HL-60/S4 treated with phorbol 12-myristate 13-acetate at 8.2 ng/mL for 4 days and 3 days (cell line): Measurements from ENCODE around the gene CELF2.

Source experiments
- in situ Hi-C: fragments of 300-500 bp; cut with MboI; formaldehyde crosslinking; loops from 2 replicates; pipeline ENCODE4 v1.15.0; 2022; ENCODE audit warnings: low sequenced_read_pairs

Gene CELF2

GRCh38 chr10:11057018-11057417 lies 39.3 kb downstream of the CELF2 start:
- in situ Hi-C loops = no loop called here

- in situ Hi-C loops = no loop called here
Measured at GRCh38 chr10:11057448-11057847, 39.8 kb downstream of the CELF2 start.

DNA sequence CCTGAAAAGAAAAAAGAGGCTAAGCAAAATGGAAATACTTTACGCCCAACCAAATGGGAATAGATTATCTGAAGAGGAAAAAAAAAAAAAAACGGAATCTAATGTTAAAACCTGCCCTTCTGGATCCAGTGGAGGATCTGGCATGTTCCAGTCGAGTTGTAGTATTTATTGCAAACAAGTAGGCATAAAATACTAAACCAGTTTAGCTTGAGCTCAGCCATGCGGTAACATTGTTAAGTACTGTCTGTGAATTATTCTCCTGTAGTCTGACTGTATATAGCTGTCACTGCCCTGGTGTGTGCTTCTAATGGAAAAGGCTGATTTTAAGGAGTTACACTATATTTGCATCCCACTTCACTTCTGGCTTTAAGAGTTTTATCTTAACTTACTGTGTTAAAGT lies 40.3 kb downstream of the CELF2 start:
- in situ Hi-C loops = no loop called here

DNA sequence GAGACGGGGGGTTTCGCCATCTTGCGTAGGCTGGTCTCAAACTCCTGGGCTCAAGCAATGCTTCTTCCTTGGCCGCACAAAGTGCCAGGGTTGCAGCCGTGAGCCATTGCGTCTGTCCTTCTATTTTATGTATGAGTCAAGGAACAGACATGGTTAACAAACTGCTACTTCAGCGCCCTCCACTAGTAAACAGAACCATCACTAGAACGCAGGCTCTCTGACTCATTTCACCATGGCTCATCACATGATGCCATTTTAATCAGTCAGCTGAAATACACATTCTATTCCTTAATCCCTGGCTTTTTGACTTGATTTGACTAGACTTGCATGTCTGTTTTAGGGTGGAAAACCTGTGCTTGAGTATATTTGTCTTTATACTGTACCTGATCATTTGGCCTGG lies 41.3 kb downstream of the CELF2 start:
- in situ Hi-C loops = no loop called here

DNA sequence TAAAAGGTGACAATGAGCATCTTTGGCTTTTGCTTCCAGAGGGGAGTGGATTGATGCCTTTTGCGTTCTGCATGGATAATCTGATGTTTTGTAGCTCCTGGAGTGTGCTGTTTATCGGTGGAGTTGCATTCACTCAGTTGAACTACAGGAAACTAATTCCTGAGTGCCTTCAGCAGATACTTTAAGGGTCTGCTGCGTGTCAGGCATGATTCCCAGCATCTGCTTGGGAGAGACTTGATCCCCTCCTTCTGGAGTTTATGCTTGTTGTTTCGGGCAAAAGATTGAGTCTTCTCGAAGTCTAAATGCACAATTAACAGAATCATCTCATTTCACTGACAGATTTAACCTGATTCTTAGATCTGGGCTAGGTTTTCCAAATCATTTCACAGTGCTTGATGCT lies 46.2 kb downstream of the CELF2 start:
- in situ Hi-C loops = no loop called here

DNA sequence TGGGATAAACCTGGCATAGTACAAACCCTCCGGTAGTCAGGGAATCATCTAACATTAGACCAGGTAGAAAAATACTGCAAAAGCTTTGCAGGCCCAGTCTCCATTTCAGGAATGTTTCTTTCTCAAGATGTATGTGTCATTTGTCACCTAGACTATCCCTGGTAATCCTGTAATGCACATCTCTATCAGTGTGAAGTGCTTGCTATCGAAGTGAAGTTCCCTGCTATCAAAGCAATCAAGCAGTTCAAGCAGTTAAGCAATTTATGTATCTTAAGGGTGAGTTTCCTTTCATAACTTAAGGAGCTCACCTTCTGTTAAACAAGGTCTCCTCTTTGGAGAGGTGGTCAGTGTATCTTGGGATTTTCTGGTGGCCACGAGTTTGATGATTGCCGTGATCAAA lies 47.2 kb downstream of the CELF2 start:
- in situ Hi-C loops = no loop called here

DNA sequence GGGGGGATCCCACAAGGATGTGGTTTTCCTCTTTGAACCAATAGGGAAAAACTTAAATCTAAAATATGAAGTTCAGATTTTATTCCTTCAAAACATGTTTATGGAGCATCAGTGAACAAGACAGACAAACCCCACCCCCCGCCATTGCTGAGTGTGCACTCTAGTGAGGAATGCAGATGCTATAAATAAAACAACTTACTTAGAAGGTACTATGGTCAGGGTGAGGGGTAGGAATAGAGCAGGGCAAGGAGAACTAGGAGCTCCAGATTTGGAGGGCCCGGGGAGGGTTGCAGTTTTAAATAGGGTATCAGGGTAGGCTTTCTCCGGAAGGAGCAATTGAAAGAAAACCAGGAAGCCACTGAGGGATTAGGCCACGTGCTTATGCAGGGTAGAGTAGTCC lies 47.9 kb downstream of the CELF2 start:
- in situ Hi-C loops = no loop called here

DNA sequence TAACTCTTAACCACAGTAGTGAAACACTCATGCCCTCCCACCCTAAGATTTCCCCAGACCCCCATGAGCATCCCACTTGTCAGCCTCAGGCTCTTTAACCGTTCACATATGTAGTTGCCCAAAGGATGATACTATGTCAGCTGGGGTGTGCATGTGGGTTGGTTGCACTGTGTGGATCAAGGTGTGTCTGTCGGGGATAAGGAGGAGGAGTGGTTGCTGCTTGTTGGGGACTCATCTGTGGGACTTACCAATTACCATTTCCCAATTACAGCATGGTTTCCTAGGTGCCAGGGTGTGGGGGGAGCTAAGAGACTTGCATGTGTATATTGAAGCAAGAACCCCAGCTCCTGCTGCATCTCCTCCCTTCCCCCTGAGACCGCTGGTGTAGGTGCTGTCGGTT lies 48.8 kb downstream of the CELF2 start:
- in situ Hi-C loops = no loop called here

GRCh38 chr10:11068861-11069633 lies 51.4 kb downstream of the CELF2 start:
- in situ Hi-C loops = no loop called here

DNA sequence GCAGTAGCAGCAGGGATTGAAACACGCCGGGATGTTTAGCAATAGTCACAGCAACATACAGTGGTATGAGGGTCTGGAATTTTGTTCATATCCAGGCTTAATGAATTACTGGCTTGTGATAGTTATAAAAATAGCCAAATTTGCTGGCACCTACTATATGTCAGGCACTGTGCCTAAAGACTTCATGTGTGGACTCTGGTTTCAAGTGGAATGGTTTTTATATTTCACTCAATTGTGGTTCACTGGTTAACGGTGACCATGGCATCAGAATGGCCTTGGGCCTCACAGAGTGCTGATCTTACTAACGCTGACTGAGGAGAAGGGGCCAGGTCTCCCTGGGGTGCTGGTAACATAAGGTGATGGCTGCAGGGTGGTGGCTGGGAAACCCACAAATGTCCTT lies 55.7 kb downstream of the CELF2 start:
- in situ Hi-C loops = no loop called here

DNA sequence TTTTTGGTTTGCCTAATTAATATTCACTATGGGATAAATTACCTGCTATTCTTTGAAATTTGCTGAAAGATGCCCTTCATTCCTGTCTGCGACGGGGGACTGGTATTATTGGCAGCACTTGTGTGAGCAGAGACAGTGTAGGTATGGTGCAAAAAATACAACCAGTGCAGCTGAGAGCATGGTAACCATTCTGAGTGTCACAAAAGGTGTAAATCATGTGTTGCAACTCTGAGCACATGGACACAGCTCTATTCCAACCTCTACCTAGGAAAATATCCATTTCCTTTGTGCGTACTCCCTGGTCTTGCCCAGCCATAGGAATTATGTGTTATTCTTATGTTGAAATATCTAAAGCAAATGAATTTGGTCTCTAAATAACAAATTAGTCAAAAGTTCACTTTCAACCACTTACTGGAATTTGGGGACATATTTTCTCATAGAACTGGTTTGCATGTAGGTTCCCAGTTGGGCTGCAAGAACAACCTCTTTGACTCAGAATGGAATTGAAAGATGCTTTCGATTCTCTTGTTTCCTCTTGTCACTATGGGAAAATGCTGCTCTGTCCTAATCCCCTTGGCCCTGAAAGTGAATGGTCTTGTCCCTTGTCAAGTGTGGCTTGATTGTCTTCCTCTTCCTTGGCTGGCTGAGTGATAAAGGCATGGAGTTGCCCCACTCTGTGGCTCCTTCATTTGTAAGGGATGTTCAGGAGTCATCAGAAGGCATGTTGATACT lies 57.0 kb downstream of the CELF2 start:
- in situ Hi-C loops = no loop called here

DNA sequence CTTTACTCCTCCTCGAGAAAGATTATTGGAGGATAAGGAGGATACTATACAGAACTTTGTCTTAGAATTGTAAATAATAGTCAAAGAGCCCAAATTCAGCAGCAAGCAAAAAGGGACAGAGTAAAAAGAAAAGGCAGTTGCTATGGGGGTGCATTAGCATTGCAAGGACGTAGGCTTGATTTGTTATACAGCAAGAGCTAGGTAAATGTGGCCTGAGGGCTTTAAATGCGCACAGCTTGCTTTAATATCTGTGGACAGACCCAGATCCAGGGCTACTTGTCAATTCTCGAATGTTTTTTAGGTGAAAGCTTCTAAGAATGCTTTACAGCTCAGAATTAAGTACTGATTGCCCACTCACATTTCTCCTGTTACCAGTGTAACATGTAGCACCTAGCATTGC lies 58.5 kb downstream of the CELF2 start:
- in situ Hi-C loops = no loop called here

DNA sequence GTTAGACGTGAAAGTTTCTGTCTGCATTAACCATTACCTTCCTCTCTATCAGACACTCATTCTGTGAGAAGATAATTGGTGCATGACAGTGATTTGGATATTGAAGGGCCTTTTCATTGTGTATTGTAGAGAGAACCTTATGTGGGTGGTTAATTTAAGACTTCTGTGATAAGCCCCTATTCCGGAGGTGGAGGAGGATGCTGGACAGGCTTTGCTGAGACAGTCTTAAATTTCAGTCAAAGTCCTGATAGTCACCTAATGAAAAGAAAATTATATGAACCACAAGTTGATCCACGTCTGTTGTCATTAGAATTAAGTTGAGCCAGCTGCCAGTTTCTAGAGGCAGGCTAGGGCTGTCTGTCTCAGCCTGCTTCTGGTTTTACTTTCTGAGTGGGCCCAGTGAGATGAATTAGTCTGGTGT lies 62.9 kb downstream of the CELF2 start:
- in situ Hi-C loops = no loop called here

DNA sequence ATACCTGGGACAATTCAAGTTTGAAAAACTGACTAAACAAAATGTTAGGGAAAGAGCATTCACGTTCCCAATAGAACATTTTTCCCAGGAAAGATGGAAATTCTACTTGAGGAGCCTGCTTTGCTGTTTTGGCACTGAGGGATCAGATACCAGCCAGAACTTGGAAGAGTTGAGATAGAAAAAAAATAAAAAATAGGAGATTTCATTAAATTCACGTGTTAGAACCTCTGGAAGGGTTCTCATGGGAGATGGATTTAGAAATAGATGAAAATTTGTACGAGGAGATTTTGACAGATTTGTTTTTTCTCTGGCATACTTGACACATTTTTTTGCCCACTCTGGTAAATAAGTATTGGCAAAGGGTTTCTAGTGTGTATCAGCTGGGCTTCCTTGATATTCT lies 63.7 kb downstream of the CELF2 start:
- in situ Hi-C loops = no loop called here

GRCh38 chr10:11082526-11082925 lies 64.9 kb downstream of the CELF2 start:
- in situ Hi-C loops = no loop called here

DNA sequence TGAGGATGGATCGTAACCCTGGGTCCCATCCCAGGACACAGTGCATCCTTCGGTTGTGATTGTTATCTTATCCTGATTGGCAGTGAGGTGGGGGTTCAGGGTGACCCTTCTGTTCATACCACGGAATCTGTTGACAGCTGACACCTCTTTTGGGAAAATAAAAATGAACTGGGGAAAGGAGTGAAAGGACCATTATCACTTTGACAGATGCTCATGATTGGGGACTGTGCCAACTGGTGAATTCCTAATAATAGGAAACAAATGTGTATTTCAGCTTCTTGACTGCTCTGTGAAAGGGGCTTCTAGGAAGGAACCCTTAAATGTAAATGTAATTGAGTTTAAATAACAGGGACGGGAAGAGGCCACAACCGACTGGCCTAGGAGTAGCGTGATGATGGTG lies 65.4 kb downstream of the CELF2 start:
- in situ Hi-C loops = no loop called here

GRCh38 chr10:11085545-11085944 lies 67.9 kb downstream of the CELF2 start:
- in situ Hi-C loops = no loop called here

DNA sequence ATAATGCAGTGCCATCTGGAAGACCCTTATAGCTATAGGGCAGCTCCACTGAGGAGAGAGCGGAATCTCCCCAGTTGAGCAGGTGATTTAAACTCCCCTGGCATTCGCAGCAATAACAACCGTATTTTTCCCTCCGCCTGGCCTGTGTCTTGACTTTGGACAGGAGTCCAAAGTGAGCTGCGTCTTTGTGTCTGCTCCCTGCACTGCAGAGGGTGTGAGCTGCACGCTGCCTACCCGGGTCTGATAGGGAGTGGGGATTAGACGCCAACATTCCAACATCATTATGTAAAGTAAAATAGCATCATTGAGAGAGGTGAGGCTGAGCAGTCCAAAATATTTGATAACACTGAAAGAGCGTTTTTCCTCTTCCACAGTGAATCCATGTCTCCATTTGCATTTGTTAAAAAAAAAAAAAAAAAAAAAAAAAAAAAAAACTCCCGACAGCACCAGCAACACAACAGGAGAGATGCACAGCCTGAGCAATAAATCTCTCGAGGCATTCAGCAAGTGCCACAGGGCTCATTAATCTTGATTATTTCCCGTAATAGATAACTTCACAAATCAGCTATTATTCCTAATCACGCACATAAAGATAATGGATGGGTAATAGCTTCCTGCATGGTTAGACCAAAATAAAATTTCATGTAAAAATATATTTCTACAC lies 68.6 kb downstream of the CELF2 start:
- in situ Hi-C loops = no loop called here

- in situ Hi-C loops = no loop called here
Measured at GRCh38 chr10:11087372-11087771, 69.7 kb downstream of the CELF2 start.

DNA sequence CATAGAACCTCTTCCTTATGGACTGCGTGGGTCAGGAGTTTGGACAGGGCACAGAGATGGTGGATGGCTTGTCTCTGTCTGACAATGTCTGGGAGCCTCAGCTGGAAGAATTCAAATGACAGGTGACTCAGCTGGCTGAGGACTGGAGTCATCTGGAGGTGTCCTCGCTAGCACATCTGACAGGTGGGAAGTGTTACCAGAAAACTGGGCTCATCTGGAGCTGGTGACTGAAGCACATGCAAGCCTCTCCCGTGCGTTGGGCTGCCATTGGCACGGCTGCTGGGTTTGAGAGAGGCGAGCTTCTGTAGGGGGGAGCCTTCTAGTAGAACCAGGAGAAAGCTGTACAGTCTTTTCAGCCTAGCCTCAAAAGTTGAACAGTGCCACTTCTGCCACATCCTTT lies 71.0 kb downstream of the CELF2 start:
- in situ Hi-C loops = no loop called here

- in situ Hi-C loops = no loop called here
Measured at GRCh38 chr10:11089272-11089671, 71.6 kb downstream of the CELF2 start.

DNA sequence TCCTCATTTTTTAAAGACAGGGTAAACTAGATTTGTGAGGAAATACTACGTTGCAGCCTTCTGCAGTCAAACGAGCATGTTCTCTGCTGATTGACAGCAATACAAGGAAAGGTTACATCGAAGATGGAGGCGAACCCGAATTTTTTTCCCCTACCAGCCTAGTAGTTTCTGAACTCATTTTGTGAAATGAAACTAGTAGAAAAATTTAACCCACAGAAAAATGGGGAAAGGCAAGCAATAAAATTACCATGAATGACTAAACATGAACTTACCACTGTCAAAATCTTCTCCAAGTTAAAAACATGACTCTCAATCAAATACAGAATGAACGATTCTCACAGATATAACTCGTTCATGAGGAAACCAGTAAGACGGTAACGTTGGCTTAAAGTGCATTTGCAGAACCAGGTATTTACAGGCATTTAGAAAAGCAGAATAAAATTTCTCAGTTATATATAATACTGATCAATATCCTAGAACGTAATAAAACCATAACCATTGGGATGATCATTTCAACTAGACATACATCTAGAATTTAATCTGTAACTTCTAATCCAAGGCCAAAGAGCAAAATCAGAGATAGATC lies 73.9 kb downstream of the CELF2 start:
- in situ Hi-C loops = no loop called here
